Upper lobe of left lung (tissue), 6 donors: ENCODE measurements around the gene LARGE1. TPM values are rescaled to one million over a fixed set of nuclear protein-coding genes. Genes with fewer than 3 reads are reported as not detected.

ENCODE experiments used
- ATAC-seq, 2 donors: fragments of 200-7000 bp; cut with Tn5 transposase; one replicate each; pipeline ENCODE4 v1.9.1; 2022; ENCODE audit warnings: mild to moderate bottlenecking in 2 of 2, moderate library complexity in 2 of 2; ENCODE audit not compliant: low FRiP score in 2 of 2
- DNase-seq, 2 donors: peaks; one replicate each; pipeline ENCODE4 v3.0.0-alpha.2; 2019 to 2020
- H3K27ac ChIP-seq, 4 donors: fragments of 200-600 bp; sonication (generic); one replicate each; pipeline ENCODE4 v1.5.1; 2016 to 2019
- H3K27me3 ChIP-seq, 4 donors: fragments of 200-600 bp; sonication (generic); one replicate each; pipeline ENCODE4 v1.5.1; 2017 to 2019
- H3K36me3 ChIP-seq, 4 donors: fragments of 200-600 bp; sonication (generic); one replicate each; pipeline ENCODE4 v1.5.1; 2016 to 2019
- H3K4me1 ChIP-seq, 4 donors: fragments of 200-600 bp; sonication (generic); one replicate each; pipeline ENCODE4 v1.5.1; 2018 to 2019
- H3K4me3 ChIP-seq, 4 donors: fragments of 200-600 bp; sonication (generic); one replicate each; pipeline ENCODE4 v1.5.1; 2017 to 2019; ENCODE audit warnings: mild to moderate bottlenecking in 2 of 4, moderate library complexity in 1 of 4
- H3K9me3 ChIP-seq, 4 donors: fragments of 200-600 bp; sonication (generic); one replicate each; pipeline ENCODE4 v1.5.1; 2018 to 2019
- EP300 ChIP-seq, 4 donors: sonication (generic); formaldehyde crosslinking; IDR thresholded peaks; one replicate each; pipeline ENCODE4 v1.5.1; 2017; ENCODE audit warnings: antibody characterized with exemption in 4 of 4, control low read depth in 2 of 4
- POLR2A ChIP-seq, 4 donors: fragments of 450-650 bp; IDR thresholded peaks; one replicate each; pipeline ENCODE4 v1.5.1; 2016 to 2017; ENCODE audit warnings: antibody characterized with exemption in 4 of 4, mild to moderate bottlenecking in 2 of 4
- POLR2AphosphoS5 ChIP-seq, 2 donors: sonication (generic); formaldehyde crosslinking; IDR thresholded peaks; one replicate each; pipeline ENCODE4 v1.5.1; 2017; ENCODE audit warnings: antibody characterized with exemption in 2 of 2
- WGBS, 2 donors: methylation state at CpG; one replicate each; pipeline ENCODE4 v1.1.5; 2017 to 2018; 5-methylcytosine and 5-hydroxymethylcytosine counted together
- total RNA-seq, 6 donors: library from RNA; depleted of rRNA in 4 of 6; stranded (reverse); fragments of >200 nt in 4 of 6; gene quantifications; one replicate each; pipeline versions ENCODE4 v1.1.0 to v1.2.1, GENCODE V29; 2016 to 2021
- TF ChIP-seq, protein P1 (sequence below), 6 experiments: fragments of 450-650 bp in 4 of 6; fragments of 200-600 bp in 2 of 6; sonication (generic) in 2 of 6; IDR thresholded peaks; one replicate each; pipeline ENCODE4 v1.5.1; 2016 to 2019; ENCODE audit warnings: antibody characterized with exemption in 6 of 6
- donor health status: DM: no; HTN: no; CAD: no; lungs with moderate emphysema.
- donor health status: DM: no; HTN: yes; CAD: no; lungs with severe emphysema.

LARGE1 gene
- total RNA-seq, 6 donors from 2014 or later: 14.0 to 56.6 (median 25.3) TPM

- no peaks in the 10 kb centered on the region for H3K36me3 ChIP-seq
- H3K27me3 ChIP-seq: no peaks in the 10 kb centered on the region
- H3K9me3 ChIP-seq: no peaks in the 10 kb centered on the region
- no peak overlapping the region for H3K27ac ChIP-seq
- H3K4me3 ChIP-seq: no peak overlapping the region
- peaks cover 0 to 18% (median 0%) of the 10 kb centered on the region in 4 donors for H3K4me1 ChIP-seq
- WGBS, 2 donors: 71 to 84% methylated on average over 1 of the region's 1 CpG
- ATAC-seq (no peak), DNase-seq (no peak)
- no peak for TF ChIP-seq EP300 (IDR thresholded peaks at IDR 0.05)
- TF ChIP-seq, protein P1, sequence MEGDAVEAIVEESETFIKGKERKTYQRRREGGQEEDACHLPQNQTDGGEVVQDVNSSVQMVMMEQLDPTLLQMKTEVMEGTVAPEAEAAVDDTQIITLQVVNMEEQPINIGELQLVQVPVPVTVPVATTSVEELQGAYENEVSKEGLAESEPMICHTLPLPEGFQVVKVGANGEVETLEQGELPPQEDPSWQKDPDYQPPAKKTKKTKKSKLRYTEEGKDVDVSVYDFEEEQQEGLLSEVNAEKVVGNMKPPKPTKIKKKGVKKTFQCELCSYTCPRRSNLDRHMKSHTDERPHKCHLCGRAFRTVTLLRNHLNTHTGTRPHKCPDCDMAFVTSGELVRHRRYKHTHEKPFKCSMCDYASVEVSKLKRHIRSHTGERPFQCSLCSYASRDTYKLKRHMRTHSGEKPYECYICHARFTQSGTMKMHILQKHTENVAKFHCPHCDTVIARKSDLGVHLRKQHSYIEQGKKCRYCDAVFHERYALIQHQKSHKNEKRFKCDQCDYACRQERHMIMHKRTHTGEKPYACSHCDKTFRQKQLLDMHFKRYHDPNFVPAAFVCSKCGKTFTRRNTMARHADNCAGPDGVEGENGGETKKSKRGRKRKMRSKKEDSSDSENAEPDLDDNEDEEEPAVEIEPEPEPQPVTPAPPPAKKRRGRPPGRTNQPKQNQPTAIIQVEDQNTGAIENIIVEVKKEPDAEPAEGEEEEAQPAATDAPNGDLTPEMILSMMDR (IDR thresholded peaks at IDR 0.05): no peak
- no peak for TF ChIP-seq POLR2AphosphoS5 (IDR thresholded peaks at IDR 0.05)
- no peak for TF ChIP-seq POLR2A (IDR thresholded peaks at IDR 0.05)
Observed at GRCh38 chr22:33865996-33866395, 54.3 kb downstream of the LARGE1 start.

DNA sequence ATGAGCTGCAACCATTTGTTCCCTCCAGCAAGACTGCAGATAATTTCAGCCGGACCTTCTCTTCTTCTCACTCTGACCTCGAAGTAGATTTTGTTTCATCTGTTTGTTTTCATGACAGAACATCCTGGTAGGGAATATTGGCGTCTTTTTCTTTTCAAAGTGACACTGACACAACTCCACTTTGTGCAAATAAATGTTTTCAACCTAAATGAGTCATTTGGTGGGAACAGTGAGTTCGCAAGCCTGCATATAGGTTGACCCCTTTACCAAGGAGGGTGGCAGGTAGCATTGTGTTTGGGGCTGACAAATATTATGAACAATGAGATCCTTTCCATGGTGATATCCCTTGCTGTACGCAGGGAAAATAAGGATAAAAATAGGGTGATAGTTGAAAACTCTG is 55.0 kb downstream of the LARGE1 start:
- Histone ChIP-seq H3K27me3 (no peaks in the 10 kb centered on the region), H3K4me3 (no peak overlapping the region), H3K36me3 (no peaks in the 10 kb centered on the region), H3K27ac (peak overlapping the region in 1 of 4 donors; percentile 27), H3K9me3 (no peaks in the 10 kb centered on the region), H3K4me1 (peaks cover 0 to 20% (median 0%) of the 10 kb centered on the region in 4 donors)
- TF ChIP-seq, protein P1 (IDR thresholded peaks at IDR 0.05): no peak
- TF ChIP-seq POLR2AphosphoS5 (IDR thresholded peaks at IDR 0.05): no peak
- no peak for TF ChIP-seq EP300 (IDR thresholded peaks at IDR 0.05)
- no peak for TF ChIP-seq POLR2A (IDR thresholded peaks at IDR 0.05)
- DNase-seq: no peak
- 76 to 77% methylated on average over 5 of the region's 5 CpGs for WGBS, 2 donors
- no peak for ATAC-seq

GRCh38 chr22:33864723-33865130 is 55.5 kb downstream of the LARGE1 start:
- ATAC-seq (no peak), DNase-seq (no peak)
- peaks cover 0 to 20% (median 0%) of the 10 kb centered on the region in 4 donors for H3K4me1 ChIP-seq
- no peaks in the 10 kb centered on the region for H3K36me3 ChIP-seq
- no peaks in the 10 kb centered on the region for H3K27me3 ChIP-seq
- TF ChIP-seq EP300 (IDR thresholded peaks at IDR 0.05) (no peak), POLR2A (IDR thresholded peaks at IDR 0.05) (no peak), POLR2AphosphoS5 (IDR thresholded peaks at IDR 0.05) (no peak)
- TF ChIP-seq, protein P1 (IDR thresholded peaks at IDR 0.05): no peak
- peak overlapping the region in 2 of 4 donors; percentile 27 to 29 for H3K27ac ChIP-seq
- H3K4me3 ChIP-seq: no peak overlapping the region
- no peaks in the 10 kb centered on the region for H3K9me3 ChIP-seq
- 68 to 71% methylated on average over 7 of the region's 7 CpGs for WGBS, 2 donors

GRCh38 chr22:33861216-33861875 is 58.9 kb downstream of the LARGE1 start:
- peak; percentile 30 to 54 for DNase-seq

More at GRCh38 chr22:33861216-33861875, 58.9 kb downstream of the LARGE1 start:
- Histone ChIP-seq H3K9me3 (no peaks in the 10 kb centered on the region), H3K36me3 (no peaks in the 10 kb centered on the region), H3K4me1 (peaks cover 0 to 20% (median 0%) of the 10 kb centered on the region in 4 donors), H3K27ac (no peak overlapping the region), H3K27me3 (no peaks in the 10 kb centered on the region), H3K4me3 (no peak overlapping the region)
- ATAC-seq: peak; percentile 14 to 88
- TF ChIP-seq EP300 (IDR thresholded peaks at IDR 0.05) (no peak), POLR2AphosphoS5 (IDR thresholded peaks at IDR 0.05) (no peak), POLR2A (IDR thresholded peaks at IDR 0.05) (no peak)
- TF ChIP-seq, protein P1 (IDR thresholded peaks at IDR 0.05): no peak
- 77 to 83% methylated on average over 12 of the region's 12 CpGs for WGBS, 2 donors
